ENCODE data around the gene EGLN3.
A peak's percentile ranks its signal among the peaks of the same experiment; 100 is the strongest.
"Not testable (repeated sequence)": the region's sequence is repeated elsewhere in the genome, so short reads cannot be mapped to it uniquely, and the experiment has no call there.

The EGLN3 gene

DNA sequence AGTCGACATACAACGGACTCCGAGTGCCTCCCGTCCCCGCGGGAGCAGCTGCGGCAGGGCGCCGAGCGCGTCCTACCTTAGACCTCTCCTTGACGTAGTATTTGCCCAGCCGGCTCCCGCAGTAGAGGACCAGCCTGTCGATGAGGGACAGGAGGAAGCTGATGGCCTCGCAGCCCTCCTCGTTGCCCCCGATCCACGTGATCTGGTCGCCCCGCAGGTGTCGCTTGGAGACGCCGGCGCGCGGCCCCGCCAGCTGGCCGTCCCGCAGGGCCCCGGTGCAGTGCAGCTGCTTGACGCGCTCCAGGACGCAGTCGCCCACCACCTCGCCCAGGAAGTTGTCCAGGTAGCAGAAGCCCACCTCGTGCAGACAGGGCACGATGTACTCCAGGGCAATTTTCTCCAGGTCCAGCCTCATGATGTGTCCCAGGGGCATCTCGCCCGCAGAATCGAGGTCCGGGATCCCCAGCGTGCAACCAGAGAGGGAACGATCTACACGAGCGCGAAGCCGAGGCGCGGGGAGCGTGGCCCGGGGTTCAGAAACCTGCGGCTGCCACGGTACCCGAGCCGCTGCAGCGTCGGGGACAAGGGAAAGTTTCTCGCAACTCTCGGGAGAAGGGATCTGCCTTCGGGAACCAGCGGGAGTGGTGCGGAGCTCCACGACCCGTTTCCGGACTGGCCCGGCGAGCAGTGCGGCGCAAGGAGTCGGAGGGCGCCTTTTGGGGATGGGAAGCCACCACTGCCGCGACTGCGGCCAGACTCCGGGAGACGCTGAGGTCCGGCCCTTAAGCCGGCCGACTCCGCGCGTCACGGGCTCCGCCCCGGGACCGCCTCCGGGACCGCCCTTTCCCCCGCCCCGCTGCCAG is at the start of gene EGLN3:
Gene EGLN3 (minus strand): TSS at position 755 of the 863 bp plus-strand sequence. CDS start 322 bp downstream, at position 433.
- peak; percentile 95 for DNase-seq

DNA sequence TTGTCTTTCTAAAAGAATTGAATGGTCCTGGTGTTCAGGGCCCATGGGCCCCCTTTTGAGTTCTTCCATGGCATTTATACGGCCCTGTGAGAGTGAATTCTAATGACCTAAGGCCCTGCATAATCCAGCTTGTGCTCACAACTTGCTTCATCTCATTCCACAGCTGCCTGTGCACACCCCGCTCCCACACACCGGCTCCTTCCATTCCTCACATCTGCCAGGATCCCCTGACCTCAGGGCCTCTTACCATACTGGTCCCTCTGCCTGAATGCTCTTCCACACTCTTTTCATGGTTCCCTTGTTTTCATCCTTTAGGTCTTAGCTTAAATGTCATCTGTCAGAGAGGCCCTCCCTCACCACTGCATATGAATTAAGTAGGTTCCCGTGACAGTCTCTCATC is 49.5 kb upstream of the EGLN3 start:
- no peak for DNase-seq

DNA sequence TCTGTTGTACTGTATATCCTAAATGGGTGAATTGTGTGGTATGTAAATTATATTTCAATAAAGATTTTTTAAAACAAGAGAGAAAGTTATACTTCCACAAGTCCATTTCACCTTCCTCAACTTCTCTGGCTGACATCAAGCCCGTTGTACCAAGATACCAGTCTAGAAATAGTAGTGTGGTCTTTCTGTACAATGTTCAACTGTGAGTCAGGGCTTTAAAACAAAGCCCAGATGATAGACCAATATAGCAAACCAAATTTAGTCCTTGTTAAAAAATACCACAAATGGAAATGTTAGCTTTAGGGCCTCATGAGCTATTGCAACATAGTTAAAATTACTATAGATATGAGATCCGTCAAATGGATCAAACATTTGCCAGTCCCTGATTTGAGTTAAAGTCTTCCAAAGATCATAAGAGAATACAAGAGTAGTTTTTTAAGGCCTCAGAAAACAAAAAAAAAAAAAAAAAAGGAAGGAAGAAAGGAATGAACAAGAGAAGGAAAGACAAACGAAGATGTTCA is 49.0 kb upstream of the EGLN3 start:
- DNase-seq = no peak

DNA sequence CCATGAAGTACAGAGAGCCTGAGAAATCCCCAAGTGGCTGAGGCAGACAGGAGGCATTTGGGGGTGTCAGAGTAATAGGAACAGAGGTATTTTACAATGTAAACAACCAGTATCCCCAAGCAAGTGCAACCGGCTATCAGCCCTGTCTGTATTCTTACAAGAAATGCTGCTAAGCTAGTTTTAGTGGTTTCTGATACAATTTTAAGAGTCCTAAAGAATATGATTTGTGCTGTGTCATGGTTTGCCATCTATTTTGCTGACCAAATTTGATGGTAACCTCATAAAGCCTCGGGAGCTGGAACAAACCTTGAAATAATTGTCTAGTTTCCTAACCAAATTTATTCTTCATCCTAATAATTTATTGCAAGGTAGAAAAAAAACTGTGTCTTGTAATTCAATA is 46.7 kb upstream of the EGLN3 start:
- DNase-seq = no peak

DNA sequence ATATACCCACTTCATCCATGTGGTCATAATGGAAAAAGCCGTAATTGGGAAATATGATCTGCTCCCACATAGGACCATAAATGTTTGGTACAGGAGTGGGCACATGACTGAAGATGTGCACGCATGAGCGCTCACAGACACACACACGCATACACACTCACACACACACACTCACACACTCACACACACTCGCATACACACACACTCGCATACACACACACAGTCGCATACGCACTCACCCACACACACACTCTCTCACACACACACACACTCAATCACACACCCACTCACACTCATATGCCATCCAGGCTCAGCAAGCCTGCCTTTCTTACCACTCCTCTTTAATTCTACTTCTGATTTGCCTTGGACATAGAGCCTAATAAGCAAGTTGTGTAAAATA is 45.6 kb upstream of the EGLN3 start:
- peak; percentile 79 for DNase-seq

DNA sequence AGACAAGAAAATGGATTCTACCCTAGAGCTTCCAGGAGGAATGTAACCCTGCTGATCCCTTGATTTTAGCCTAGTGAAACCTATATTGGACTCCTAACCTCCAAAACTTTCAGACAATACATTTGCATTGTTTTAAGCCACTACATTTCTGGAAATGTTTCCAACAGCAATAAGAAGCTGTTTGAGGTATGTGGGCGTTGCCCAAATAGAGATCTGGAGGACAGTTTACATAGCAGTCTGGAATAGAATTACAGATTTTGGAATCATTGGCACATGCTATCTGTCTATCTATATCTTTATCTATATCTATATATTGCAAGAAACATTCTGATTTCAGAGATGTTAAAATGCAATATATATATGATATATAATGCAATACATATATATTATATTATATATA is 42.4 kb upstream of the EGLN3 start:
- DNase-seq = no peak

DNA sequence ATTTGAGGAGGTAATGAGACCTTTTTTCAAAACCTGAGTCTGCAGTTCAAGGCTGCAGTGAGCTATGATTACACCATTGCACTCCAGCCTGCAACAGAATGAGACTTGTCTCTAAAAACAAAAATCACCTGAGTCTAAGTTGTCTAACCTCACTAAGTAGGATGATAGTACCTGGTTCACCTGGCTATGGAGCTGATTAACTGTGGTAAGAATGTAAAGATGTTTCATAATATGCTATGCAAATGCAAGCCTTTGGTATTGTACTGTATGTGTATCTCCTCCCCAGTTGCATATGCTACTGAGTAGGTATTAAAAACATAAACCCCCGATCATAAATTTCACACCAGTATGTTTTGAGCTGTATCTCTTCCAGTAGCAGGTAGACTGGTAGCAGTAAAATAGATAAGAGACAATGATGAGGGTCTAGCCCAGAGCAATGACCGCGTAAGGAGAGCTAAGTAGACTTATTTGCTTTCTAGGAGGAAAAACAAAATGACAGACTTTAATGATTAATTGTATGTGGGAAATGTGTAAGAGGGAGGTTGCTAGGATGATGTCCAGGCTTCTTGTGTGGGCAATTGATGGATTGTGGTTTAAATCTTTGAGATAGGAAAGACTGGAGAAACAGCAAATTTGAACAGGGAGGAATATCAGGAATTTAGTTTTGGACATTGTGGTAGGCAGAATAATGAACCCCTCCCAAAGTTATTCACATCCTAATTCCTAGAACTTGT is 41.6 kb upstream of the EGLN3 start:
- no peak for DNase-seq

DNA sequence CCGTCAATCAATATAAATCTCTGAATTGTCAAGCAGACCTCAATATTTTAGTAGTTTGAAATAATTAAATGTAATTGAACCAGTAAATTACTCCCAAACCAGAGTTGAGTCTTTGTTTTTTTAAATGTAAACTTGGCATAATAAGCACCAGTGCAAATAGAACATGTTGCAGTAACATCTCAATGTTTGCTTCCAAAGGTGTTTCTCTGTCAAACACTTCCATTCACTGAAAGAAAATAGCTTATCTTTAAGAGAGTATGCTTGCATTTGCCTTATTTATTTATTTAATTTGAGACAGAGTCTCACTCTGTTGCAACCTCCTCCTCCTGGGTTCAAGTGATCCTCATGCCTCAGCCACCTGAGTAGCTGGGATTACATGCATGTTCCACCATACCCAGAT is 39.9 kb upstream of the EGLN3 start:
- no peak for DNase-seq

DNA sequence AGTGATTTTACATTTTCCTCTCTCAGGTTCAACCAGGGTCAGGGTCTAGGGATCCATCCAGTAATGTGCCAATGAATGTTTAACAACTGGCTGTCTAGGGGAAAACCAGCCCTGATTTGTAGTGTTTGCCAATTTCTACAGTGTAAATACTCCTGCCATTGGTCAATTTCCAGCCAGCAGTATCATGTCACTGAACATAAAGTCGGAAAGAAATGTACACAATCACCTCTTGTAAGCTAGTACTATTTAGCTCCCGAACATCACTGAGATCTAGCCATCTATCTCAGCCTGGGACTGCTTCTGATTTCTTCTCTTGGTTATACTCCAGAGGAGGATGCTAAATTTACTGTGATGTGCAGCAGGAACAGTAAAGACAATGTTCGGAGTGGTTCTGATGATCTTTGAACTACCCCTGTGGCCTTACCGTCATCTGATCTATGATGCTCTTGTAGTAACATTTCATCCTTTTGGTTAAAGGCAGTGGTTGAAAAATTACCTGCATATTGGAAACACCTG is 36.7 kb upstream of the EGLN3 start:
- no peak for DNase-seq

DNA sequence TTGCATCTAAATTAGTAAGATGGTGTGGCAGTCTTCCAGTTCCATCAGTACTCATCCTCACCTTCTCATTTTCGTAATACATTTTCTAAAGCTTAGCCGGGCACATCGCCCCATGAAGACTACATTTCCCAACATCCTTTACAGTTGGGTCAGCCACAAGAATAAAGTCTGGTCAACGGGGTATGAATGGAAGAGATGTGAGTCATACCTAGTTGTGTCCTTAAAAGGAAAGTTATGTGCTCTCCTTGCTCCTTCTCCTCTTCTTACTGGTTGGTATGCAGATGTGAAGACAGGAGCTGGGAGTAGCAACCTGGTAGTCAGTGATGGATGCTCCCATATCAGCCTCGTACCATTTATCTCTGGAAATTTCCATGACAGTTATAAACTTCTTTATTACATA is 35.9 kb upstream of the EGLN3 start:
- no peak for DNase-seq

DNA sequence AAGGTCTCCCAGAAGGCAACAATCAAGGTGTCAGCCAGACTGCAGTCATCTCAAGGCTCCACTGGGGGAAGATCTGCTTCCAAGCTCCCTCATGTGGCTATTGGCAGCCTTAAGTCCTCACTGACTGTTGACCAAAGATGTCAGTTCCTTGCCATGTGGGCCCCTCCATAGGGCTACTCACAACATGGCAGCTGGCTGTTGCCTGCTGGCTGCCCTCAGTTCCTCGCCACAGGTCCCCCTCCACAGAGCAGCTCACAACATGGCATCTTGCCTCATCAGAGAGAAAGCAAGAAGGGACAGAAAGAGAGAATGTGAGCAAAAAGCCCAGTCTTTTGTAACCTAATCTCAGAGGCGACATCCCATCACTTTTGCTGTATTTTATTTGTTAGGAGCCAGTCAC is 34.4 kb upstream of the EGLN3 start:
- no peak for DNase-seq

DNA sequence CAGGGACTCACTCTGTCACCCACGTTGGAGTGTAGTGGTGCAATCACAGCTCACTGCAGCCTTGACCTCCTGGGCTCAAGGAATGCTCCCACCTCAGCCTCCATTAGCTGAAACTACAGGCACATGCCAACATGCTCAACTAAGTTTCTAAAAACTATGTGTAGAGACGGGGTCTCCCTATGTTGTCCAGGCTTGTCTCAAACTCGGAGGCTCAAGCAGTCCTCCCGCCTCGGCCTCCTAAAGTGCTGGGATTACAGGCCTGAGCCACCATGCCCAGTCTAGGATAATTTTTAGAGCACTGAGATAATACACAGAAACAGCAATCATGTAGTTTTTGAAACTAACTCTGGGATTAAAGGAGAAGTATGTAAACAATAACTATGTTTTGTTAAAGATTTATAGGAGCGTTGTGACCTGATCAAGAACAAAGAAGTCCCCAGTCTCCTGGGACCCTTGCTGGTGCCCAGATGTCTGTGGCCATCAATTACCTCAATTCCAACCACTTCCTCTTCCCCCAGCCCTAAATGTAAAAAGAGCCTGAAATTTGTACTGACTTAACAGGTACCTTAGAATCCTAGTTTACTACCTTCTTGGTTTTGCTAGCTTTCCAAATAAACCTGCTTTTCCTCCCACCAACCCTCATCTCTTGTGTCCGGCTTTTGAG is 28.9 kb upstream of the EGLN3 start:
- DNase-seq = no peak

DNA sequence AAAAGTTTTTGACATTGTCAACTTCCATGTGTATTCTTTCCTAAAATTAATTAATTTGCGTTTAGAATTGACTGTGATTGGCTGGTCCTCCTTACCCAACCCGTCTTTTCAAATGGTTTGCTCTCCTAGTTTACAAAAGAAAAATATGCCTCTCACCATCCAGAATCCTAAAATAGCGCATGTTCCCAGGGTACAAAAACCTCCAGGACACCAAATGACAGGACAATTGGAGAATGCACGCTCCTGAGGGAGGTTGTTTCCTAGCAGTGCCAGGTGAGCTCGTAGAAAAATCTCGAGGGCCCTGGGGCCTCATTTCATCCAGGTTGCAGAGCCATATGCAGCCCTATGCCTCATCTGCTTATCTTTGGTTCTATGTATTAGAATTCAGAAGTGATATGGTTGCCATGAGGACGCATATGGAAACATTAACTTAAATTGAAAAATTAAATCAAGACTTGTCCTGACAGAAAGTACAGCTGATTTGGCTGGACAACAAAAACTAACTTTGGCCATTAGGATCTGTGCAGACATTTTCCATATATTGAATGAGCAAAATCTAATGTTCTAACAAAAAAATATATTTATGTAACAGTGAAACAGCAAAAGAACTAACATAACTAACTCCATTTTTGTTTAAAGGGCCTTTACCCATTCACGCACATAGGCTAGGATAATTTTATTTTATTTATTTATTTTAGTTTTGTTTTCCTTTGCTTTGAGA is 28.2 kb upstream of the EGLN3 start:
- no peak for DNase-seq

DNA sequence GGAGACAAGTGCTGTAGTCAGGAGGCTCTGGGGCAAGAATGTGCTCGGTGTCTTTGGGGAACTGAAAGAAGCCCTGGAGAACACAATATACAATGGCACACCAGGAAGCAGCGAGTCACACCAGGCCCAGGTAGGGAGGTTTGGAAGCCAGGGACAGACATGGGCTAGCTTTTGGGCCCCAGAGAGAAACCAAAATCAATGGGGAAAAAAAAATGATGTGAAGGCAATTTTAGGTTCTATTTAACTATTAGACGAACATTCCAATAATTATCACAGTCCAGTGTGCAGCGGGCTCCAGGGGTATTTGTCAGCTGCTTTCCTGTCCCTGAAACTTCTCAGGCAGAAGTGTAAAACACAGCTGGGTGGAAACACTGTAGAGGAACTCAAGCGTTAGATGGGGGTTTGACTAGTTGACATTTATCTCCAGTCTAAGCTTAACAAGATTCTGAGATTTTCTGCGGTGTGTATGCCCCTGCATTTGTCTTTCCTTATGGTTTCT is 21.8 kb upstream of the EGLN3 start:
- no peak for DNase-seq

DNA sequence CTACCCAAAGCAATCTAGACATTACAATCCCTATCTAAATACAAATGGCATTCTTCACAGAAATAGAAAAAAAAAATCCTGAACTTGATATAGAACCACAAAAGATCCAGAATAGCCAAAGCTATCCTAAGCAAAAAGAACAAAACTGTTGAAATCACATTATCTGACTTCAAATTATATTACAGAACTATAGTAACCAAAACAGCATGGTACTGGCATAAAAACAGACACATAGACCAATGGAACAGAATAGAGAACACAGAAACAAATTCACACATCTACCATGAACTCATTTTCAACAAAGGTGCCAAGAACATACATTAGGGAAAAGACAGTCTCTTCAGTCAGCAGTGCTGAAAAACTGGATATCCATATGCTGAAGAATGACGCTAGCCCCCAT is 19.0 kb upstream of the EGLN3 start:
- not testable (repeated sequence) for DNase-seq

DNA sequence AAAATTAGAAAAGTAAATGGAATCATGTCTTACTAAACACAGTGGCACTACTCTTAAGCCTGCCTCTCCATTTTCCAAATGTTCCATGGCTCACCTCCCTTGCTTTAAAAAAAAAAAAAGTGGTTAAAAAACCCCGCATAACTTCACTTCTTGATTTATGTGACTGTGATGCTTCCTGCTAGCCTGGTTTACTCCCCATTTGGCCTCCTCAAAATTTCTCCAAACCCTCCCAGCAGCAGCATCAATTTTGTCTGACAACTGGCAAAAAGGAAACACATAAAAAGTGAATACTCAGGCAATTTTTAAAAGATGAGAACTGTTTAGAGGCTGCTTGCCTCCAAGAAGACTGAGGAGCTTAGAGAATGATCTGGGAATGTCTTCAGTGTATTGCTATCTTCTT is 17.8 kb upstream of the EGLN3 start:
- DNase-seq = no peak

DNA sequence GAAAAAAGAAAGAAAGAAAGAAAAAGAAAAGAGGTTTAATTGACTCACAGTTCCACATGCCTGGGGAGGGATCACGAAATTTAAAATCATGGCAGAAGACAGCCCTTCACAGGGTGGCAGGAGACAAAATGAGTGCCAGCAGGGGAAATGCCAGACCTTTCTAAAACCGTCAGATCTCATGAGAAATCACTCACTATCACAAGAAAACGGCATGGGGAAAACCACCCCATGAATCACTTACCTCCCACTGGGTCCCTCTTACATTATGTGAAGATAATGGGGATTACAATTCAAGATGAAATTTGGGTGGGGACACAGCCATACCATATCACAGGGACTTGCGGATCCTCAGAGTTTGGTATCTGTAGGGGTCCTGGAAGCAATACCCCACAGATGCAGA is 16.3 kb upstream of the EGLN3 start:
- no peak for DNase-seq

DNA sequence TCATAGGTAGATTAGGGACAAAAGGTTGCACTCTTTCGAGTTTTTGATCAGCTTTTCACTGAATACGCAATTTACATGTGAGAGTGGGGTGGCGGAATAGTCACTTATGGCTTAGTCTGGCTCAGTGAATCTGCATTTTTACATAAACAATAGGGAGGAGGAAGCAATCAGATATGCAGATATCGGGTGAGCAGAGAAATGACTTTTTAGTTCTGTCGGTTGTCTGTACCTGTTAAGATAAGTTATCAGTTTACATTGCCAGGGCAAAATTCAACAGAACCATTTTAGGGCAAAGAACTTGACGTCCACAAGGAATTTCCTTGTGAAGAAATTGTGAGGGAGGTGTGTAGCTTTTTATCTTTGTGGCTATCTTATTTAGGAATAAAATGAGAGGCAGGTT is 15.4 kb upstream of the EGLN3 start:
- DNase-seq = no peak

DNA sequence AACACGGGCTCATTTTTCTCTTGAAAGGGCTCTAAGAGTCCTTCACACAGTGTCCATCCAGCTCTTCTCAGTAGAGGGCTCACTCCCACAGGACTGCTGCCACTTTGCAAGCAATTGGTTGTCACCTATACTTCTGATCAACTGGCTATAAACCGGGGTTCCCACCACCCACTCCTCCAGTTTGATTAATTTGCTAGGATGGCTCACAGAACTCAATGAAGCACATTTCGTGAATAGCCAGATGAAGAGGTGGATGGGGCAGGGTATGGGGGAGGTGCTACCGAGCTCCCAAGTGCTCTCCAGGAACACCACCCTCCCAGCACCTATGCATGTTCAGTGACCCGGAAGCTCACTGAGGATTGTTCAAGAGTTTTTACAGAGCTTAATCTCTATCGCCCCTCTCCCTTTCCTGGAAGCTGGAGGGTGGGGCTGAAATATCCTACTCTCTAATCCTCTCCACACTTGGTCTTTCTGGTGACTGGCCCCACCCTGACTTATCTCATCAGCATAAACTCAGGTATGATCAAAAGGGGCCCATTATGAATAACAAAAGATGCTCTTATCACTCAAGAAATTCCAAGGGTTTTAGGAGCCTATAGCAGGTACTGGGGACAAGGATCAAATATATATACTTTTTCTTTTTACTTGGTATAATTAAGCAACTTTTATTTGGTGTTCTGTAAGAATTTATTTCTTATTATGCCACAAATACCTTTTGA is 13.9 kb upstream of the EGLN3 start:
- no peak for DNase-seq

DNA sequence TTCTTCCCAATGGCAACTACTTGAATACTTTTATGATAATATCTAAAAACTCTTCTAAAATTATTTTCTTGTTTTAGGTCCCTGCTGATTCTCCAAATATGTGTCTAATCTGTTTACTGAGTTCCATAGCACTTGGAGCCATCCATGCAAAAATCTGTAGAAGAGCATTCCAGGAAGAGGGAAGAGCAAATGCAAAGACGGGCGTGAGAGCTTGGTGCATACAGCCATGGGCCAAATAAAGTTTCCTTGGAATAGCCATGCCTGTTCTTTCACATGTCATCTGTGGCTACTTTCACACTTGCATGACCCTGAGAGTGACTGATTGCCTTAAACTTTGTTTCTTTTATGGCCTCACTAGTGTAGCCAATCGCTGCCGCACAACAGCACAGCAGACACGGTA is 13.0 kb upstream of the EGLN3 start:
- no peak for DNase-seq

DNA sequence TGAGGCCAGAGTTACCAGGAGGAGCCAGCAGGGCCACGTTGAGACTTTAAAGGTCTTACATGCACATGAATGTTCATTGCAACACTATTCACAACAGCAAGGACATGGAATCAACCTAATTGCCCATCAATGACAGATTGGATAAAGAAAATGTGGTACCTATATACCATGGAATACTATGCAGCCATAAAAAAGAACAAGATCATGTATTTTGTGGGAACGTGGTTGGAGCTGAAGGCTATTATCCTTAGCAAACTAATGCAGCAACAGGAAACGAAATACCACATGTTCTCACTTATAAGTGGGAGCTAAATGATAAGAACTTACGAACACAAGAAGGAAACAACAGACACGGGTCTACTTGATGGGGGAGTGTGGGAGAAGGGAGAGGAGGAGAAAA is 11.6 kb upstream of the EGLN3 start:
- not testable (repeated sequence) for DNase-seq

DNA sequence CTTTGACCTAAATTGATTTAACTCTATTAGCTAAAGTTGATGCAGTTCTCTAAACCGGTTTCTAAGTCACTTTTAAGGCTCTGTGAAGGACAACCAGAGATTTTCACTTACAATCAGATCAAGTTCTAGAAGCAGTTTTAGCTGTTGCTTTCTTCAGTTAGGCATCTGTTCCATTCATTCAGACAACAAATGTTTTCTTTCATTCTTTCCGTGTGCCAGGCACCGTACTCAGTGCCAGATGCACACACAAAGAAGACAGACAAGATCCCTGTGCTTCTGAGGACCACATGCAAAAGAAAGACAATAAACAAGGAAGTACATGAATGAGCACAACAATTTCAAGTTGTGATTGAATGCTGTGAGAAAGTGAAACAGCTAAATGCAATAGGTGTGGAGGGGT is 11.1 kb upstream of the EGLN3 start:
- no peak for DNase-seq

All from NCI-H2107 (cell line).